ENCODE data around the gene KRTAP10-5.

KRTAP10-5 gene

DNA sequence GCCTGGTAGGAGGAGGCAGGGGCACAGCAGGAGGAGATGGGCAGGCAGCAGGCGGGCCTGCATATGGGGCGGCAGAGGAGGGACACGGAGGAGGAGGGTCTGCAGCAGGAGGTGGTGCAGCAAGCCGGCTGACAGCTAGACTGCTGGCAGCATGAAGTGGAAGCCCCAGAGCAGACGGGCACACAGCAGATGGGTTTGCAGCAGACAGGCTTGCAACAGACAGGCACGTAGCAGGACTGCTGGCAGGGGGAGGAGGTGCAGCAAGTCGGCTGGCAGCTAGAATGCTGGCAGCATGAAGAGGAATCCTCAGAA is 615 bp downstream of the KRTAP10-5 start:
- ATAC-seq: no peak
- TF ChIP-seq ZC3H10 (CRISPR knock-in tag; IDR thresholded peaks at IDR 0.05): no peak
- TF ChIP-seq ARNTL (CRISPR knock-in tag; IDR thresholded peaks at IDR 0.05; ENCODE audit: borderline replicate concordance, low read depth): no peak
- no peak for TF ChIP-seq PATZ1 (CRISPR knock-in tag; IDR thresholded peaks at IDR 0.05; ENCODE audit: borderline replicate concordance)
- TF ChIP-seq, protein P1, sequence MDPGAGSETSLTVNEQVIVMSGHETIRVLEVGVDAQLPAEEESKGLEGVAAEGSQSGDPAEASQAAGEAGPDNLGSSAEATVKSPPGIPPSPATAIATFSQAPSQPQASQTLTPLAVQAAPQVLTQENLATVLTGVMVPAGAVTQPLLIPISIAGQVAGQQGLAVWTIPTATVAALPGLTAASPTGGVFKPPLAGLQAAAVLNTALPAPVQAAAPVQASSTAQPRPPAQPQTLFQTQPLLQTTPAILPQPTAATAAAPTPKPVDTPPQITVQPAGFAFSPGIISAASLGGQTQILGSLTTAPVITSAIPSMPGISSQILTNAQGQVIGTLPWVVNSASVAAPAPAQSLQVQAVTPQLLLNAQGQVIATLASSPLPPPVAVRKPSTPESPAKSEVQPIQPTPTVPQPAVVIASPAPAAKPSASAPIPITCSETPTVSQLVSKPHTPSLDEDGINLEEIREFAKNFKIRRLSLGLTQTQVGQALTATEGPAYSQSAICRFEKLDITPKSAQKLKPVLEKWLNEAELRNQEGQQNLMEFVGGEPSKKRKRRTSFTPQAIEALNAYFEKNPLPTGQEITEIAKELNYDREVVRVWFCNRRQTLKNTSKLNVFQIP (CRISPR knock-in tag; IDR thresholded peaks at IDR 0.05; ENCODE audit: borderline replicate concordance, low read depth): no peak
- TF ChIP-seq, protein P2, sequence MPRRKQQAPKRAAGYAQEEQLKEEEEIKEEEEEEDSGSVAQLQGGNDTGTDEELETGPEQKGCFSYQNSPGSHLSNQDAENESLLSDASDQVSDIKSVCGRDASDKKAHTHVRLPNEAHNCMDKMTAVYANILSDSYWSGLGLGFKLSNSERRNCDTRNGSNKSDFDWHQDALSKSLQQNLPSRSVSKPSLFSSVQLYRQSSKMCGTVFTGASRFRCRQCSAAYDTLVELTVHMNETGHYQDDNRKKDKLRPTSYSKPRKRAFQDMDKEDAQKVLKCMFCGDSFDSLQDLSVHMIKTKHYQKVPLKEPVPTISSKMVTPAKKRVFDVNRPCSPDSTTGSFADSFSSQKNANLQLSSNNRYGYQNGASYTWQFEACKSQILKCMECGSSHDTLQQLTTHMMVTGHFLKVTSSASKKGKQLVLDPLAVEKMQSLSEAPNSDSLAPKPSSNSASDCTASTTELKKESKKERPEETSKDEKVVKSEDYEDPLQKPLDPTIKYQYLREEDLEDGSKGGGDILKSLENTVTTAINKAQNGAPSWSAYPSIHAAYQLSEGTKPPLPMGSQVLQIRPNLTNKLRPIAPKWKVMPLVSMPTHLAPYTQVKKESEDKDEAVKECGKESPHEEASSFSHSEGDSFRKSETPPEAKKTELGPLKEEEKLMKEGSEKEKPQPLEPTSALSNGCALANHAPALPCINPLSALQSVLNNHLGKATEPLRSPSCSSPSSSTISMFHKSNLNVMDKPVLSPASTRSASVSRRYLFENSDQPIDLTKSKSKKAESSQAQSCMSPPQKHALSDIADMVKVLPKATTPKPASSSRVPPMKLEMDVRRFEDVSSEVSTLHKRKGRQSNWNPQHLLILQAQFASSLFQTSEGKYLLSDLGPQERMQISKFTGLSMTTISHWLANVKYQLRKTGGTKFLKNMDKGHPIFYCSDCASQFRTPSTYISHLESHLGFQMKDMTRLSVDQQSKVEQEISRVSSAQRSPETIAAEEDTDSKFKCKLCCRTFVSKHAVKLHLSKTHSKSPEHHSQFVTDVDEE (CRISPR knock-in tag; IDR thresholded peaks at IDR 0.05): no peak
- TF ChIP-seq RARB (CRISPR knock-in tag; IDR thresholded peaks at IDR 0.05): no peak
- no peak for TF ChIP-seq ESRRG (CRISPR knock-in tag; IDR thresholded peaks at IDR 0.05)
- TF ChIP-seq SNAI2 (CRISPR knock-in tag; IDR thresholded peaks at IDR 0.05): no peak

- TF ChIP-seq CSDC2 (CRISPR knock-in tag; IDR thresholded peaks at IDR 0.05) (no peak), ZC3H10 (CRISPR knock-in tag; IDR thresholded peaks at IDR 0.05) (no peak), ZNF565 (CRISPR knock-in tag; conservative IDR thresholded peaks at IDR 0.05; ENCODE audit: low read depth) (no peak), BACH2 (CRISPR knock-in tag; IDR thresholded peaks at IDR 0.05; ENCODE audit: borderline replicate concordance) (no peak), CSRNP3 (CRISPR knock-in tag; IDR thresholded peaks at IDR 0.05) (no peak), OSR1 (CRISPR knock-in tag; IDR thresholded peaks at IDR 0.05) (no peak)
- ATAC-seq: no peak
These were observed 1.2 kb downstream of the KRTAP10-5 start for GRCh38 chr21:44579056-44579832.

DNA sequence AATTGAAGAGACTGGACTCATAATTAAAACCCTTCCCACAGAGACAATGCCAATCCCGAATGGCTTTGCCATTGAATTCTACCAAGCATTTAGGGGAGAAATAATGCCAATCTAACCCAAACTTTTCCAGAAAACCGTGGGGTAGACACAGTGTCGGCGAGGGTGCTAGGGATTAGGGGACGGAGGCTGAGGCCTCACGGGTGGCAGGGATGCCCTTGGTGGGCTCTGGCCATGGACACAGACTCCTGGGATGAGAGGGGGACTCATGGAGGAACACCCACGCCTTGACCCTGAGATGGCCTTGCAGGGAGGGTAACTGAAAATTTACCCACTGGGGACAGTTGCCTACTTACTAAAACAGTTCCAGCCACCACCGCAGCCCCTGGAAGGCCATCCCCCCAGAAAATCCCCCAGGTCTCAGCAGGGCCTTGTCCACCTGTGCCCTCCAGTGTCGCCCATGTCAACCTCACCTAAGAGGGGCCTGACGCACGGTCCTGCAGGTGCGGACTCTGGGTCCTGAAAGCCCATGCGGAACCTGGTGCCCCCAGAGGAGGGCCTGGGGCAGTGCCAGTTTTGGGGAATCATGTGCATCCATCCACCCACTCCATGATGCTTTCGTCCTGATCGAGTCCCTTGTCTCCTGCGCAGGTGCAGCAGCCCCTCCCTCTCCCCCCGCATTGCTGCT is 1.9 kb downstream of the KRTAP10-5 start:
- no peak for ATAC-seq
- TF ChIP-seq SNAI2 (CRISPR knock-in tag; IDR thresholded peaks at IDR 0.05) (no peak), ARNTL (CRISPR knock-in tag; IDR thresholded peaks at IDR 0.05; ENCODE audit: borderline replicate concordance, low read depth) (no peak), ZNF8 (CRISPR knock-in tag; IDR thresholded peaks at IDR 0.05) (no peak), TOX (CRISPR knock-in tag; IDR thresholded peaks at IDR 0.05; ENCODE audit: borderline replicate concordance) (no peak), OSR1 (CRISPR knock-in tag; IDR thresholded peaks at IDR 0.05) (no peak), PATZ1 (CRISPR knock-in tag; IDR thresholded peaks at IDR 0.05; ENCODE audit: borderline replicate concordance) (no peak), ESRRG (CRISPR knock-in tag; IDR thresholded peaks at IDR 0.05) (no peak), BACH2 (CRISPR knock-in tag; IDR thresholded peaks at IDR 0.05; ENCODE audit: borderline replicate concordance) (no peak), PPARA (CRISPR knock-in tag; IDR thresholded peaks at IDR 0.05; ENCODE audit: borderline replicate concordance) (no peak)
- TF ChIP-seq, protein P3, sequence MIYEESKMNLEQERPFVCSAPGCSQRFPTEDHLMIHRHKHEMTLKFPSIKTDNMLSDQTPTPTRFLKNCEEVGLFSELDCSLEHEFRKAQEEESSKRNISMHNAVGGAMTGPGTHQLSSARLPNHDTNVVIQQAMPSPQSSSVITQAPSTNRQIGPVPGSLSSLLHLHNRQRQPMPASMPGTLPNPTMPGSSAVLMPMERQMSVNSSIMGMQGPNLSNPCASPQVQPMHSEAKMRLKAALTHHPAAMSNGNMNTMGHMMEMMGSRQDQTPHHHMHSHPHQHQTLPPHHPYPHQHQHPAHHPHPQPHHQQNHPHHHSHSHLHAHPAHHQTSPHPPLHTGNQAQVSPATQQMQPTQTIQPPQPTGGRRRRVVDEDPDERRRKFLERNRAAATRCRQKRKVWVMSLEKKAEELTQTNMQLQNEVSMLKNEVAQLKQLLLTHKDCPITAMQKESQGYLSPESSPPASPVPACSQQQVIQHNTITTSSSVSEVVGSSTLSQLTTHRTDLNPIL (CRISPR knock-in tag; IDR thresholded peaks at IDR 0.05; ENCODE audit: low read depth): no peak
